ENCODE data around the gene MRPL20.
"Not testable (repeated sequence)": the region's sequence is repeated elsewhere in the genome, so short reads cannot be mapped to it uniquely, and the experiment has no call there.

Gene MRPL20

DNA sequence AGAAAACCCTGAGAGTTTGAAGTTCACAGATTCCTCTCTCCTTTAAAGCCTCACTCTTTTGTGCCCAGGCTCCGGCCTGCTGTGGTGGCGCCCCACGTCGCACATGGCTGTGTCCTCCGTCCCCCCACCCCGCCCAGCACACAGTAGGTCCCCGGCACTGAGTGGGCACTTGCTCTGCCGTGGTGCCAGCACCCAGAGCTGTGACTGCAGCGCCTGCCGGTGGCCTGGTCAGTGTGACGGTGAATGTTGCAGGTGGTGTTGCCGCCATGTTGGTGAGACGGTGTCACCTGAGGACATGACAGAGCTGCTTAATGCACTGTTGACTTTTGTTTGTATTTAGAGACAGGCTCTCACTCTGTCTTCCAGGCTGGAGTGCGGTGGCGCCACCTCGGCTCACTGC, 45.8 kb upstream of the MRPL20 start:
- Histone ChIP-seq H3K9me3 (ENCODE audit: low read length) (no peaks in the 10 kb centered on the region), H3K9ac (ENCODE audit: low read length) (no peak overlapping the region), H3F3A (ENCODE audit: insufficient read depth, low read length) (no peaks in the 10 kb centered on the region), H3K4me2 (ENCODE audit: low read length) (no peak overlapping the region), H3K79me2 (ENCODE audit: insufficient read depth, low read length) (no peaks in the 10 kb centered on the region), H3K27ac (ENCODE audit: low read depth, low read length, poor library complexity, severe bottlenecking) (no peak overlapping the region), H3K9me2 (ENCODE audit: low read depth, low read length) (no peaks in the 10 kb centered on the region), H3K4me1 (ENCODE audit: insufficient read depth, low read length, severe bottlenecking) (no peaks in the 10 kb centered on the region), H3K27me3 (ENCODE audit: insufficient read depth, low read length) (0 out of 2 replicates have a peak, but pooled peaks cover 4% of the 10 kb centered on the region), H3K4me3 (ENCODE audit: low read depth, low read length, poor library complexity, severe bottlenecking) (no peak overlapping the region), H3K36me3 (ENCODE audit: insufficient read depth, low read length) (no peaks in the 10 kb centered on the region), H2AFZ (ENCODE audit: low read length) (no peak overlapping the region), H4K20me1 (ENCODE audit: insufficient read depth, low read length) (no peaks in the 10 kb centered on the region)
- TF ChIP-seq EZH2 (IDR thresholded peaks at IDR 0.05; ENCODE audit: borderline replicate concordance, low read length), result no peak
- TF ChIP-seq, protein P1, sequence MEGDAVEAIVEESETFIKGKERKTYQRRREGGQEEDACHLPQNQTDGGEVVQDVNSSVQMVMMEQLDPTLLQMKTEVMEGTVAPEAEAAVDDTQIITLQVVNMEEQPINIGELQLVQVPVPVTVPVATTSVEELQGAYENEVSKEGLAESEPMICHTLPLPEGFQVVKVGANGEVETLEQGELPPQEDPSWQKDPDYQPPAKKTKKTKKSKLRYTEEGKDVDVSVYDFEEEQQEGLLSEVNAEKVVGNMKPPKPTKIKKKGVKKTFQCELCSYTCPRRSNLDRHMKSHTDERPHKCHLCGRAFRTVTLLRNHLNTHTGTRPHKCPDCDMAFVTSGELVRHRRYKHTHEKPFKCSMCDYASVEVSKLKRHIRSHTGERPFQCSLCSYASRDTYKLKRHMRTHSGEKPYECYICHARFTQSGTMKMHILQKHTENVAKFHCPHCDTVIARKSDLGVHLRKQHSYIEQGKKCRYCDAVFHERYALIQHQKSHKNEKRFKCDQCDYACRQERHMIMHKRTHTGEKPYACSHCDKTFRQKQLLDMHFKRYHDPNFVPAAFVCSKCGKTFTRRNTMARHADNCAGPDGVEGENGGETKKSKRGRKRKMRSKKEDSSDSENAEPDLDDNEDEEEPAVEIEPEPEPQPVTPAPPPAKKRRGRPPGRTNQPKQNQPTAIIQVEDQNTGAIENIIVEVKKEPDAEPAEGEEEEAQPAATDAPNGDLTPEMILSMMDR (IDR thresholded peaks at IDR 0.05; ENCODE audit: low read length), result no peak

DNA sequence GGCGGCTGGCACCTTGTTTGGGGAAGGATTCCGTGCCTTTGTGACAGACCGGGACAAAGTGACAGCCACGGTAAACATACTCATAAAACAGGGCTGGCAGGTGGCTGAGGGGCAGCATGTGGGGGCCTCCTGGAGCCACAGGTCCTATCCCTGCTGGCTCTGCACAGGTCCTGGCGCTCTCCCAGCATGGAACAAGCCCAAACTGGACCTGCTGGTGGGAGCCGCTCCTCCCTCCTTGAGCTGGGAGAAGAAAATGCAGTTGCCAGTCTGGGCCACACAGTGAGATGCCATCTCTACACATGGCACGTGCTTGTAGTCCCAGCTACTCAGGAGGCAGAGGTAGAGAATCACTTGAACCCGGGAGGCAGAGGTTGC, 45.3 kb upstream of the MRPL20 start:
- H4K20me1 ChIP-seq (ENCODE audit: insufficient read depth, low read length); H3K4me1 ChIP-seq (ENCODE audit: insufficient read depth, low read length, severe bottlenecking); H3K79me2 ChIP-seq (ENCODE audit: insufficient read depth, low read length); H3K27me3 ChIP-seq (ENCODE audit: insufficient read depth, low read length); H3K36me3 ChIP-seq (ENCODE audit: insufficient read depth, low read length); H3K4me3 ChIP-seq (ENCODE audit: low read depth, low read length, poor library complexity, severe bottlenecking); H3K9ac ChIP-seq (ENCODE audit: low read length); H3K27ac ChIP-seq (ENCODE audit: low read depth, low read length, poor library complexity, severe bottlenecking); H3K9me3 ChIP-seq (ENCODE audit: low read length); H3K9me2 ChIP-seq (ENCODE audit: low read depth, low read length); H3F3A ChIP-seq (ENCODE audit: insufficient read depth, low read length); H3K4me2 ChIP-seq (ENCODE audit: low read length); H2AFZ ChIP-seq (ENCODE audit: low read length): not testable (repeated sequence)

DNA sequence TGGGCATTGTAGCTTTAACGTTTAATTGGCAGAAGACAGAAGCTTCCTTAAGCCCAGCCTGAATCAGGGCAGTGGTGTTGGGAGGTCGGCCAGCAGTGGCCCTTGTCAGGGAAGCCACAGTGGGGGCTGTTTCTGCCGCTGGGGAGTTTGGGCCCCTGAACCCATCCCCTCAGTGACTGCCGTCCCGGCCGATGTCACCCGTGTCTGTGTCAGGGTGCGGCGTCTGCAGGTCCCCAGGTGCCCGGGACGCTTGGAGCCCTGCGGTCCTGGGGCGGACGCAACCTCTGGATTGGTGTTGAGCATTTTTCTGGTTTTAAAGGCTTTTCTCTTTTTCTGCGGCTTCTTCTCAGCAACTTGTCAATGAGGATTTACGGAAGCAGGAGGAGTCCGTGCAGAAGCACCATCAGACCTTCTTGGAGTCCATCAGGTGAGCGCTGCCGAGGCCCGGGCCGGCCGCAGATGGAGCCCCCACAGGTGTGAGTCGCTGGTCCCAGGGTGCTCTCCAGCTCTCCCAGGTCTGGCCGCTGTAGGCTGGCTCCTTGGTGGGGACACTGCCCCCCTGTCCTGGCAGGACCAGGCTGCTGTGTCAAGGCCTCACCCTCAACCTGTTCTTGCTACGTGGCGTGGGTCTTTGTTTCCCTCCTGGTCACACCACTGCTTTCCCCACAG, 44.7 kb upstream of the MRPL20 start:
- H3K27ac ChIP-seq (ENCODE audit: low read depth, low read length, poor library complexity, severe bottlenecking), result no peak overlapping the region
- no peak overlapping the region for H2AFZ ChIP-seq (ENCODE audit: low read length)
- TF ChIP-seq, protein P1 (IDR thresholded peaks at IDR 0.05; ENCODE audit: low read length), result no peak
- TF ChIP-seq EZH2 (IDR thresholded peaks at IDR 0.05; ENCODE audit: borderline replicate concordance, low read length), result no peak
- H3K79me2 ChIP-seq (ENCODE audit: insufficient read depth, low read length), result no peaks in the 10 kb centered on the region
- no peaks in the 10 kb centered on the region for H3F3A ChIP-seq (ENCODE audit: insufficient read depth, low read length)
- no peak overlapping the region for H3K4me2 ChIP-seq (ENCODE audit: low read length)
- H3K4me1 ChIP-seq (ENCODE audit: insufficient read depth, low read length, severe bottlenecking), result no peaks in the 10 kb centered on the region
- no peak overlapping the region for H3K4me3 ChIP-seq (ENCODE audit: low read depth, low read length, poor library complexity, severe bottlenecking)
- H3K9me3 ChIP-seq (ENCODE audit: low read length), result no peaks in the 10 kb centered on the region
- no peaks in the 10 kb centered on the region for H3K36me3 ChIP-seq (ENCODE audit: insufficient read depth, low read length)
- H4K20me1 ChIP-seq (ENCODE audit: insufficient read depth, low read length), result no peaks in the 10 kb centered on the region
- 0 out of 2 replicates have a peak, but pooled peaks cover 4% of the 10 kb centered on the region for H3K27me3 ChIP-seq (ENCODE audit: insufficient read depth, low read length)
- no peaks in the 10 kb centered on the region for H3K9me2 ChIP-seq (ENCODE audit: low read depth, low read length)
- H3K9ac ChIP-seq (ENCODE audit: low read length), result no peak overlapping the region

DNA sequence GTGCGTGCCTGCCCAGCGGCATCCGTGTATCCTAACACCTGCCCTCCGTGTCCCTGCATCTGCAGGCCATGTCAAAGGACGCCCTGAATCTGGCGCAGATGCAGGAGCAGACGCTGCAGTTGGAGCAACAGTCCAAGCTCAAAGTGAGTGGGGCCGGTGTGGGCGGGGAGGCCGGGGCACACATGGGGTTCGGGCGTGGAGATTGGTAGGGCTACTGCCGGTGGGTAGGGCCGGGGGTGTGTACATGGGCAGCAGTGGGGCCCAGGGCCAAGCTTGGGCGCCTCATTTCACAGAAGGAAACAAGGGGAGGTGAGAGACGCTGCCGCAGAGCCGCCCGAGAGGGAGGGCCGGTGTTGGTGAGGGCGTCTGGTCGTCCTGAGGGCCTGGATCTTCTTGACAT, 43.5 kb upstream of the MRPL20 start:
- H3K79me2 ChIP-seq (ENCODE audit: insufficient read depth, low read length), result not testable (repeated sequence)

More for the DNA sequence above, 43.5 kb upstream of the MRPL20 start:
- not testable (repeated sequence) for H3K27ac ChIP-seq (ENCODE audit: low read depth, low read length, poor library complexity, severe bottlenecking); H4K20me1 ChIP-seq (ENCODE audit: insufficient read depth, low read length); H3F3A ChIP-seq (ENCODE audit: insufficient read depth, low read length); H3K36me3 ChIP-seq (ENCODE audit: insufficient read depth, low read length); H3K9me2 ChIP-seq (ENCODE audit: low read depth, low read length); H3K4me1 ChIP-seq (ENCODE audit: insufficient read depth, low read length, severe bottlenecking); H3K4me3 ChIP-seq (ENCODE audit: low read depth, low read length, poor library complexity, severe bottlenecking); H2AFZ ChIP-seq (ENCODE audit: low read length); H3K4me2 ChIP-seq (ENCODE audit: low read length); H3K9ac ChIP-seq (ENCODE audit: low read length); H3K27me3 ChIP-seq (ENCODE audit: insufficient read depth, low read length); H3K9me3 ChIP-seq (ENCODE audit: low read length)

Data from OCI-LY1 (cell line).